Adrenal gland (tissue), 12 donors: ENCODE data around the gene CIPC. TPM values are rescaled to one million over a fixed set of nuclear protein-coding genes. Genes with fewer than 3 reads are reported as not detected.

Experiments
- DNase-seq, 7 donors: peaks; one replicate each; pipeline ENCODE4 v3.0.0-alpha.2; 2019 to 2020
- H3K27ac ChIP-seq, 5 donors: fragments of 200-600 bp; sonication (generic) in 4 of 5; 1 replicate in 3 of 5; 2 replicates in 2 of 5; pipeline versions ENCODE4 v1.5.1 to v1.8.0; 2016 to 2020; ENCODE audit warnings: mild to moderate bottlenecking in 1 of 5
- H3K27me3 ChIP-seq: fragments of 200-600 bp; 2 replicates; pipeline ENCODE4 v1.8.0; 2021
- H3K36me3 ChIP-seq, 2 donors: fragments of 200-600 bp; replicated peaks in 1 of 2; 1 replicate in 1 of 2; 2 replicates in 1 of 2; pipeline versions ENCODE4 v1.5.1 to v1.8.0; 2018 to 2022
- H3K4me1 ChIP-seq, 2 donors: fragments of 200-600 bp; replicated peaks in 1 of 2; 1 replicate in 1 of 2; 2 replicates in 1 of 2; pipeline versions ENCODE4 v1.5.1 to v1.8.0; 2018 to 2021
- H3K4me3 ChIP-seq, 4 donors: fragments of 200-600 bp; sonication (generic) in 3 of 4; one replicate each; pipeline ENCODE4 v1.5.1; 2016 to 2018
- H3K9me3 ChIP-seq, 3 donors: fragments of 200-600 bp; sonication (generic) in 1 of 3; replicated peaks in 1 of 3; 1 replicate in 2 of 3; 2 replicates in 1 of 3; pipeline versions ENCODE4 v1.5.1 to v1.8.0; 2016 to 2021
- POLR2A ChIP-seq, 2 donors: fragments of 450-650 bp; IDR thresholded peaks; one replicate each; pipeline ENCODE4 v1.6.1; 2017; ENCODE audit warnings: antibody characterized with exemption in 2 of 2, mild to moderate bottlenecking in 2 of 2, moderate library complexity in 1 of 2
- WGBS, 4 donors: extraction: QIAGEN DNeasy Blood & Tissue Kit in 2 of 4; methylation state at CpG; one replicate each; pipeline versions ENCODE4 v1.1.5 to v1.1.7; 2013 to 2017; 5-methylcytosine and 5-hydroxymethylcytosine counted together
- intact Hi-C, 2 donors: fragments of 100-400 bp; cut with DNase I; formaldehyde crosslinking; loops; one replicate each; pipeline versions ENCODE4 v1.14.1 to v1.15.0; 2022 to 2023
- polyA plus RNA-seq, 3 donors: library from polyadenylated mRNA; stranded (reverse); fragments of 200-250 nt in 2 of 3; fragments of 350-450 nt in 1 of 3; fragmentation: Illumina TruSeq in 1 of 3; extraction: RNeasy Lipid Tissue Mini Kit (QIAGEN cat#74804) in 1 of 3; gene quantifications; one replicate each; pipeline ENCODE4 v1.2.3, GENCODE V29; 2013 to 2014
- total RNA-seq, 9 donors: library from RNA; depleted of rRNA in 4 of 9; stranded (reverse); fragments of >200 nt in 4 of 9; fragments of 120-200 nt in 1 of 9; fragmentation: NEBNext Ultra II Directional in 1 of 9; extraction: Animal tissue kit (Norgen Biotek cat#: 25700) in 1 of 9; gene quantifications; one replicate each; pipeline versions ENCODE4 v1.1.0 to v1.2.4, GENCODE V29; 2013 to 2023
- TF ChIP-seq, protein P1 (sequence below), 6 experiments: fragments of 450-650 bp in 4 of 6; fragments of 200-600 bp in 2 of 6; sonication (generic) in 1 of 6; IDR thresholded peaks; 1 replicate in 5 of 6; 2 replicates in 1 of 6; pipeline versions ENCODE4 v1.5.1 to v1.8.0; 2016 to 2021; ENCODE audit warnings: antibody characterized with exemption in 6 of 6, mild to moderate bottlenecking in 2 of 6, moderate library complexity in 1 of 6
- donor health status: healthy with polysubstance abuse.
- donor health status: Bipolar disorder and iron deficiency.
- donor health status: DM: yes; HTN: yes; CAD: no.
- donor health status: DM: no; HTN: no; CAD: no.
- donor health status: DM: no; HTN: no; CAD: no.
- donor health status: DM: yes; HTN: yes; CAD: no.

Gene CIPC
- total and polyA plus RNA-seq, 12 donors, result 3.7 to 48.6 (median 26.1) TPM

DNA sequence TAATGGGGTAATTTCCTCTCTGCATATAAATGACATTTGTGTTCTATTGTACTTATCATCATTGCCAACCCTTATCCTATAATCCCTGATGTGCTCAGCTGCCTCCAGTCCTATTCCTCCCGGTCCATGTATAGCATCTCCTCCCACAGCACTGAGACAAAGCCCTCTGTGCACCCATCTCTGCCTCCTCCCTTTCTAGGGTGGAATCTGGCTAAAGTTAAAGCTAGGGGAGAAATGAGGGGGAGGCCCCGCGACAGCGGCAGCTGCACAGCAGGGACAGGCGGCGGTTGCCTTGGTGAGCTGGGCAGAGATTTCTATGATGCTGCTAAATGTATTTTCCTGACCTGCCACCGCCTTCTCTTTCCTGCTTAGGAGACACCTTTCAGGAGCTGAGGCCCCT lies 56.4 kb downstream of the CIPC start:
- peak overlapping the region in 1 of 5 donors; percentile 12 for H3K27ac ChIP-seq
- 65 to 72% (median 68%) methylated on average over 7 of the region's 7 CpGs for WGBS, 4 donors
- no peak for DNase-seq
- no peaks in the 10 kb centered on the region for H3K4me1 ChIP-seq
- intact Hi-C loops, result loop anchor here (5.0 to 10.0 kb wide), 3 partner anchors 58 to 160 kb away; no protein-coding TSS in a partner anchor
- TF ChIP-seq, protein P1, sequence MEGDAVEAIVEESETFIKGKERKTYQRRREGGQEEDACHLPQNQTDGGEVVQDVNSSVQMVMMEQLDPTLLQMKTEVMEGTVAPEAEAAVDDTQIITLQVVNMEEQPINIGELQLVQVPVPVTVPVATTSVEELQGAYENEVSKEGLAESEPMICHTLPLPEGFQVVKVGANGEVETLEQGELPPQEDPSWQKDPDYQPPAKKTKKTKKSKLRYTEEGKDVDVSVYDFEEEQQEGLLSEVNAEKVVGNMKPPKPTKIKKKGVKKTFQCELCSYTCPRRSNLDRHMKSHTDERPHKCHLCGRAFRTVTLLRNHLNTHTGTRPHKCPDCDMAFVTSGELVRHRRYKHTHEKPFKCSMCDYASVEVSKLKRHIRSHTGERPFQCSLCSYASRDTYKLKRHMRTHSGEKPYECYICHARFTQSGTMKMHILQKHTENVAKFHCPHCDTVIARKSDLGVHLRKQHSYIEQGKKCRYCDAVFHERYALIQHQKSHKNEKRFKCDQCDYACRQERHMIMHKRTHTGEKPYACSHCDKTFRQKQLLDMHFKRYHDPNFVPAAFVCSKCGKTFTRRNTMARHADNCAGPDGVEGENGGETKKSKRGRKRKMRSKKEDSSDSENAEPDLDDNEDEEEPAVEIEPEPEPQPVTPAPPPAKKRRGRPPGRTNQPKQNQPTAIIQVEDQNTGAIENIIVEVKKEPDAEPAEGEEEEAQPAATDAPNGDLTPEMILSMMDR (IDR thresholded peaks at IDR 0.05), result no peak
- no peak for TF ChIP-seq POLR2A (IDR thresholded peaks at IDR 0.05)
- no peak overlapping the region for H3K4me3 ChIP-seq
- no peaks in the 10 kb centered on the region for H3K27me3 ChIP-seq
- no peaks in the 10 kb centered on the region for H3K36me3 ChIP-seq
- no peaks in the 10 kb centered on the region for H3K9me3 ChIP-seq

DNA sequence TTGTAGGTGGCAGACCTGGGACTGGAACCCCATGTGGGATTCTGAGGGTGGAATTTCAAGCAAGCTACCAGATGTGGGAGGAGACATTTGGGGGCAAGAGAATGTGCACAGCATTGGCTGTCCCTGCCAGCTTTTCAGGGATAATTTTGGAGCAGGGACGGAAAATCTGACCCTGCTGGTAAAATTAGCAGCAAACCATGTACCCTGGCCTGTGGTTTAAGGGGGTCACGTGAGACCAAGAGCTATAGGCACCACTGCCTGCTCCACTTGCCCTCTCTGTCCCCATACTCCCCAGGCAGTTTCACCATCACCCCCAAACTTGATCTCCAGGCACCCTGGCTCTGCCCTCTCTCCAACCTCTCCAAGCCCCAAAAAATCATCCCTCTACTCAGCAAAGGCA lies 57.0 kb downstream of the CIPC start:
- H3K9me3 ChIP-seq, result no peaks in the 10 kb centered on the region
- H3K27ac ChIP-seq, result peak overlapping the region in 1 of 5 donors; percentile 12
- H3K4me1 ChIP-seq, result no peaks in the 10 kb centered on the region
- H3K4me3 ChIP-seq, result no peak overlapping the region
- 17 to 54% (median 49%) methylated on average over 1 to 2 of the region's 2 CpGs for WGBS, 4 donors
- H3K27me3 ChIP-seq, result no peaks in the 10 kb centered on the region
- intact Hi-C loops, result loop anchor here in 1 of 2 donors (10.0 kb wide), 1 partner anchor 160 kb away; no protein-coding TSS in a partner anchor
- TF ChIP-seq POLR2A (IDR thresholded peaks at IDR 0.05), result no peak
- TF ChIP-seq, protein P1 (IDR thresholded peaks at IDR 0.05), result no peak
- no peak for DNase-seq
- no peaks in the 10 kb centered on the region for H3K36me3 ChIP-seq

DNA sequence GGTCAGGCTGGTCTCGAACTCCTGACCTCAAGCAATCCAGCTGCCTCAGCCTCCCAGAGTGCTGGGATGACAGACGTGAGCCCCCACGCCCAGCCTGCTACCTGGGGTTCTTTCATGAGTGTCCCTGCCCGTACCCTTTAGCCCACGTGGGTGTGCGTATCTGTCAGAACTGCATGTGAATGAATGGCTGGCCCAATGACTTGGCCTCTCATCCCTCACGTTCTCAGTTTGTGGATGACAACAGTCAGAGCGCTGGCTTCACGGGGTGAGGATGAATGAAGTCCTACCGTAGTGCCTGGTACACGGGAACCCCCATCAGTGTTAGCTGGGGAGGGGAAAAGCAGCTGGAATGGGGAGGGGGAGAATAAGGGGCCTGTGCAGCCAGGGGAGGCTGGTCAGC lies 59.7 kb downstream of the CIPC start:
- intact Hi-C loops, result loop anchor here in 1 of 2 donors (10.0 kb wide), 1 partner anchor 157 kb away; no protein-coding TSS in a partner anchor
- Histone ChIP-seq H3K36me3 (no peaks in the 10 kb centered on the region), H3K27ac (peak overlapping the region in 1 of 5 donors; percentile 65), H3K4me1 (no peaks in the 10 kb centered on the region), H3K9me3 (no peaks in the 10 kb centered on the region), H3K4me3 (no peak overlapping the region), H3K27me3 (no peaks in the 10 kb centered on the region)
- no peak for DNase-seq
- TF ChIP-seq POLR2A (IDR thresholded peaks at IDR 0.05), result no peak
- TF ChIP-seq, protein P1 (IDR thresholded peaks at IDR 0.05), result no peak
- WGBS, 4 donors, result 36 to 56% (median 48%) methylated on average over 11 of the region's 11 CpGs

DNA sequence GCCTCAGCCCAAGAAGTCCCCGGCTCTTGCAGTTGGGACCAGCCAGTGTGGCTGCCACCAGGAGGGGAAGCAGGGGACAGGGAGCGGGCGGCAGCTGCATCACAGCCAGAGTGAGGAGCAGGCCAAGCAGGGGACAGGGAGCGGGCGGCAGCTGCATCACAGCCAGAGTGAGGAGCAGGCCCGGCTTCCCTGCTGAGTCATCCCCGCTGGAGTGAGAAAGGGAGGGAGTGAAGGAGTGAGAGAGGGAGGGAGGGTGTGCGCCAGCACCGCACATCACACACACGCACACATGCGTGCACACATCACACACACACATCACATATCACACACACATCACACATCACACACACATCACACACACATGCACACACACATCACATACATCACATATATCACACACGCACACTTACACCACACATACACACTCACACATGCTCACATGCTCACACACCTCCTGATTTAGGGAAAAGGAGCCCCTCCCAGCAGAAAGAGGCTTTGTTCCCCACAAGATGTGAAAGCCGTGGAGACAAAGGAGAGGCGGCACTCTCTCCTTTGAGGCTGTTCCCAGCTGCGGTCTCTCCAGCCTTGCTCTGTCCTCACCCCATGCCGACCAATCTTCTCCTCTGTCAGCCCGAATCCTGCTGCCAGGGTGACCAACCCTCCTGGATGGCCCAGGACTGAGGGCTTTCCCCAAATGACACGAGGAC lies 60.3 kb downstream of the CIPC start:
- no peaks in the 10 kb centered on the region for H3K4me1 ChIP-seq
- no peak for TF ChIP-seq POLR2A (IDR thresholded peaks at IDR 0.05)
- TF ChIP-seq, protein P1 (IDR thresholded peaks at IDR 0.05), result peak in 1 of 6 experiments; percentile 14
- WGBS, 4 donors, result 7 to 16% (median 11%) methylated on average over 14 to 18 of the region's 18 CpGs
- intact Hi-C loops, result loop anchor here in 1 of 2 donors (10.0 kb wide), 1 partner anchor 156 kb away; no protein-coding TSS in a partner anchor
- DNase-seq, result peak; percentile 43 to 88 (median 73)
- H3K27ac ChIP-seq, result peak overlapping the region in 1 of 5 donors; percentile 65
- H3K9me3 ChIP-seq, result no peaks in the 10 kb centered on the region
- no peak overlapping the region for H3K4me3 ChIP-seq
- no peaks in the 10 kb centered on the region for H3K27me3 ChIP-seq
- H3K36me3 ChIP-seq, result no peaks in the 10 kb centered on the region
